HEK293 (cell line): ENCODE measurements around the gene CFAP73.

Experiments
- CTCF ChIA-PET: fragments of 350-600 bp; formaldehyde crosslinking; extraction: SDS; loops from one replicate; lab custom pipeline; 2021; ENCODE audit warnings: antibody characterized with exemption; lab: Yijun Ruan, JAX
- POLR2A ChIA-PET: fragments of 300-600 bp; formaldehyde crosslinking; extraction: SDS; loops from one replicate; lab custom pipeline; 2020; ENCODE audit warnings: antibody characterized with exemption, inconsistent platforms; lab: Yijun Ruan, JAX
- H3K27ac ChIP-seq: fragments of 200-500 bp; sonication (Bioruptor generic); 2 replicates; pipeline ENCODE4 v1.5.1; 2014; ENCODE audit warnings: low read depth, low read length, control low read depth, inconsistent platforms; ENCODE audit errors: extremely low read depth
- H3K36me3 ChIP-seq, 2 experiments: fragments of 200-500 bp in 1 of 2; sonication (Bioruptor generic) in 1 of 2; 1 replicate in 1 of 2; 2 replicates in 1 of 2; pipeline ENCODE4 v1.5.1; 2014 to 2017; ENCODE audit warnings: inconsistent platforms in 2 of 2, low read length in 2 of 2; ENCODE audit not compliant: control insufficient read depth in 2 of 2, insufficient read depth in 1 of 2
- H3K4me1 ChIP-seq: fragments of 200-500 bp; sonication (Bioruptor generic); 2 replicates; pipeline ENCODE4 v1.5.1; 2014; ENCODE audit warnings: mild to moderate bottlenecking, low read length, inconsistent platforms; ENCODE audit not compliant: control insufficient read depth, insufficient read depth
- H3K4me3 ChIP-seq: 2 replicates; pipeline ENCODE4 v1.5.1; 2011; ENCODE audit warnings: low read depth, mild to moderate bottlenecking, control low read depth, low read length, moderate library complexity
- H3K9me3 ChIP-seq: fragments of 200-500 bp; sonication (Bioruptor generic); 2 replicates; pipeline ENCODE4 v1.5.1; 2014; ENCODE audit warnings: low read depth, low read length, inconsistent platforms; ENCODE audit not compliant: control insufficient read depth, insufficient read depth
- BCL11B ChIP-seq: fragments of 450-650 bp; formaldehyde crosslinking; IDR thresholded peaks from 2 replicates; pipeline ENCODE4 v1.5.1; 2016; ENCODE audit warnings: low read depth, missing biosample characterization, missing genetic modification characterization
- EGR2 ChIP-seq: fragments of 450-650 bp; formaldehyde crosslinking; IDR thresholded peaks from 2 replicates; pipeline ENCODE4 v1.5.1; 2016; ENCODE audit warnings: low read depth, missing biosample characterization, missing genetic modification characterization
- ZFHX2 ChIP-seq: fragments of 450-650 bp; formaldehyde crosslinking; conservative IDR thresholded peaks from 2 replicates; pipeline ENCODE4 v1.5.1; 2016; ENCODE audit warnings: missing biosample characterization, missing genetic modification characterization
- ZFP3 ChIP-seq: fragments of 450-650 bp; formaldehyde crosslinking; IDR thresholded peaks from 2 replicates; pipeline ENCODE4 v1.5.1; 2016; ENCODE audit warnings: low read depth, missing biosample characterization, missing genetic modification characterization
- ZNF211 ChIP-seq: fragments of 450-650 bp; formaldehyde crosslinking; IDR thresholded peaks from 2 replicates; pipeline ENCODE4 v1.5.1; 2016; ENCODE audit warnings: low read depth, missing biosample characterization, missing genetic modification characterization
- ZNF473 ChIP-seq: fragments of 450-650 bp; formaldehyde crosslinking; IDR thresholded peaks from 2 replicates; pipeline ENCODE4 v1.5.1; 2017; ENCODE audit warnings: missing biosample characterization, missing genetic modification characterization
- ZNF571 ChIP-seq: fragments of 450-650 bp; formaldehyde crosslinking; IDR thresholded peaks from 2 replicates; pipeline ENCODE4 v1.5.0; 2017; ENCODE audit warnings: missing biosample characterization, missing genetic modification characterization
- ZNF776 ChIP-seq: fragments of 450-650 bp; formaldehyde crosslinking; IDR thresholded peaks from 2 replicates; pipeline ENCODE4 v1.5.0; 2017; ENCODE audit warnings: missing biosample characterization, missing genetic modification characterization, borderline replicate concordance
- ZNF830 ChIP-seq: fragments of 450-650 bp; IDR thresholded peaks from 2 replicates; pipeline ENCODE4 v1.5.0; 2018; ENCODE audit warnings: missing biosample characterization, missing genetic modification characterization, low read depth, mild to moderate bottlenecking, moderate library complexity
- TF ChIP-seq, protein P1 (sequence below): fragments of 450-650 bp; formaldehyde crosslinking; IDR thresholded peaks from 2 replicates; pipeline ENCODE4 v1.5.1; 2016; ENCODE audit warnings: missing biosample characterization, missing genetic modification characterization
- TF ChIP-seq, protein P2 (sequence below): fragments of 450-650 bp; formaldehyde crosslinking; IDR thresholded peaks from 2 replicates; pipeline ENCODE4 v1.5.1; 2017; ENCODE audit warnings: missing biosample characterization, missing genetic modification characterization
- TF ChIP-seq, protein P3 (sequence below): fragments of 450-650 bp; formaldehyde crosslinking; IDR thresholded peaks from 2 replicates; pipeline ENCODE4 v1.5.1; 2016; ENCODE audit warnings: missing biosample characterization, missing genetic modification characterization

The CFAP73 gene

DNA sequence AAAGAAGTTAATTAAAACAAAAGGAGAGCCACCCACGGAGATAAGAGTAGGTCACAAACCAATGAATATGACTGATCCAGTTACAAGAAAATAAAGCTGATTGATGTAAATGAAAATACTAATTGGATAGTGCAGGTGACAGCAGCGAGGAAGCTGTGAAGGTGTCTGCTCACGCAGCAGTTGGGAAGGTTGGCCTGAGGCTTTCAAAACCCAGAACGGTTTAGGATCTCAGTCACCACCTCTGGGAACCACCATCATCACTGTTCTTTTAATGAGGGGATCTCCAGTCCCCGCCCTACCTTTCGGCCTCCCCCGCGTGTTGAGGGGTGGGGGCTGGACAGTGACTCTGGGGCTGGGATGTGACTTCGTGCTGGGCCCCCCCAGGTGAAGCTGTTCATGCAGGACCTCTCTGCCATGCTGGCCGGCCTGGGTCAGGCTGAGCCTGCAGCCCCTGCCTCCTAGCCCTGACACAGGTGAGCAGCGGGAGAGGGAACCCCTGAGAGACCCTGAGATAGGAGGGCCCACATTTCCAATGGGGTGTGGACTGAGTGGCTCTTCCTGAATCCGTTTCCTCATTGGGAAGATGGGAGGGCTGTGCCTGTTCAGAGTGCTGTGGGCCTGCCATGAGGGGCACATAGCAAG, 7.8 kb downstream of the CFAP73 start:
- Histone ChIP-seq H3K9me3 (no peaks in the 10 kb centered on the region), H3K4me1 (no peaks in the 10 kb centered on the region; the same call in 1 of the 2 replicates), H3K27ac (no peak overlapping the region), H3K4me3 (no peak overlapping the region), H3K36me3 (peaks cover 0 to 47% of the 10 kb centered on the region in 2 experiments; a peak in 1 of 3 replicates)
- ChIA-PET CTCF (interaction anchor here (1.2 to 1.5 kb wide), 2 partner anchors 17 to 59 kb away, joined by 3 read pairs; no protein-coding TSS in a partner anchor), POLR2A (no interaction called here)
- TF ChIP-seq, protein P1, sequence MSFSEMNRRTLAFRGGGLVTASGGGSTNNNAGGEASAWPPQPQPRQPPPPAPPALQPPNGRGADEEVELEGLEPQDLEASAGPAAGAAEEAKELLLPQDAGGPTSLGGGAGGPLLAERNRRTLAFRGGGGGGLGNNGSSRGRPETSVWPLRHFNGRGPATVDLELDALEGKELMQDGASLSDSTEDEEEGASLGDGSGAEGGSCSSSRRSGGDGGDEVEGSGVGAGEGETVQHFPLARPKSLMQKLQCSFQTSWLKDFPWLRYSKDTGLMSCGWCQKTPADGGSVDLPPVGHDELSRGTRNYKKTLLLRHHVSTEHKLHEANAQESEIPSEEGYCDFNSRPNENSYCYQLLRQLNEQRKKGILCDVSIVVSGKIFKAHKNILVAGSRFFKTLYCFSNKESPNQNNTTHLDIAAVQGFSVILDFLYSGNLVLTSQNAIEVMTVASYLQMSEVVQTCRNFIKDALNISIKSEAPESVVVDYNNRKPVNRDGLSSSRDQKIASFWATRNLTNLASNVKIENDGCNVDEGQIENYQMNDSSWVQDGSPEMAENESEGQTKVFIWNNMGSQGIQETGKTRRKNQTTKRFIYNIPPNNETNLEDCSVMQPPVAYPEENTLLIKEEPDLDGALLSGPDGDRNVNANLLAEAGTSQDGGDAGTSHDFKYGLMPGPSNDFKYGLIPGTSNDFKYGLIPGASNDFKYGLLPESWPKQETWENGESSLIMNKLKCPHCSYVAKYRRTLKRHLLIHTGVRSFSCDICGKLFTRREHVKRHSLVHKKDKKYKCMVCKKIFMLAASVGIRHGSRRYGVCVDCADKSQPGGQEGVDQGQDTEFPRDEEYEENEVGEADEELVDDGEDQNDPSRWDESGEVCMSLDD (tag by site-specific recombination): no peak
- no peak for TF ChIP-seq ZNF830 (tag by site-specific recombination)
- no peak for TF ChIP-seq ZNF211 (tag by site-specific recombination)
- TF ChIP-seq, protein P2, sequence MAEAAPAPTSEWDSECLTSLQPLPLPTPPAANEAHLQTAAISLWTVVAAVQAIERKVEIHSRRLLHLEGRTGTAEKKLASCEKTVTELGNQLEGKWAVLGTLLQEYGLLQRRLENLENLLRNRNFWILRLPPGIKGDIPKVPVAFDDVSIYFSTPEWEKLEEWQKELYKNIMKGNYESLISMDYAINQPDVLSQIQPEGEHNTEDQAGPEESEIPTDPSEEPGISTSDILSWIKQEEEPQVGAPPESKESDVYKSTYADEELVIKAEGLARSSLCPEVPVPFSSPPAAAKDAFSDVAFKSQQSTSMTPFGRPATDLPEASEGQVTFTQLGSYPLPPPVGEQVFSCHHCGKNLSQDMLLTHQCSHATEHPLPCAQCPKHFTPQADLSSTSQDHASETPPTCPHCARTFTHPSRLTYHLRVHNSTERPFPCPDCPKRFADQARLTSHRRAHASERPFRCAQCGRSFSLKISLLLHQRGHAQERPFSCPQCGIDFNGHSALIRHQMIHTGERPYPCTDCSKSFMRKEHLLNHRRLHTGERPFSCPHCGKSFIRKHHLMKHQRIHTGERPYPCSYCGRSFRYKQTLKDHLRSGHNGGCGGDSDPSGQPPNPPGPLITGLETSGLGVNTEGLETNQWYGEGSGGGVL: no peak
- TF ChIP-seq ZNF473 (tag by site-specific recombination): no peak
- TF ChIP-seq BCL11B (tag by site-specific recombination): no peak

DNA sequence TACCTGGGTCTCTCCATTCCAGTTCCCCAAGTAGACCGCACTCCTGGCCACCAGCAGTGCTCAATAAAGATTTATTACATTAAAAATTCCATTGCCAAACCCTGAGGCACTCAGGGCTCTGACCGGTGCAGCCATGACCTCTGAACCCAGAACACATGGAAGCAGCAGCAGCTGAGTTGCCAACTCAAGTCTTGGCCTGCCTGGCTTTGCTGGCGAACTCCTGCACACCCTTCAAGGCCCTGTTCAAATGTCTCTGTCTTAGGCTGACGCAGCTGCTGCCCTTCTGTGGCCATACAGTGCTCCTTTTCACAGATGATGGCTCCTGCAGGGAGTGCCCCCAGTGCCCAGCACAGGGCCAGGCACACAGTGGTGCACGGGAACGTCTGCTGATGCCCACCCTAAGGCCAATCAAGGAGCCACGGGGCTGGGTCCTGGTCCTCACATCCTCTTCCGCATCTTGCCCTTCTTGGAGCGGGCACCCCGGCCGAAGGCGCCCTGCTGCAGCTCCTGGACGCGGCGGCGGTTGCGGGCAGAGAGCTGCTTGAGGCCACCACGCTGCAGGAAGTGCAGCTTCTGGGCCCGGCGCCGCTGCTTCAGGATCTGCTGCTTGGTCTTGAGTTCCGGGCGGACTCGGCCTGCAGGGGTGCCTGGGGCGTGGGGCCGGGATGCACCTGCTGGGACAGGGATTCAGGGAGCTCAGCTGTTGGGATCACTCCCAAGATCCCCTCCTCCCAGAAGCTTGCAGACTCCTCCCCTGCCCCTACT, 9.1 kb downstream of the CFAP73 start:
- CTCF ChIA-PET: interaction anchor here (1.5 kb wide), 1 partner anchor 16 kb away, joined by 3 read pairs; no protein-coding TSS in a partner anchor
- TF ChIP-seq, protein P3, sequence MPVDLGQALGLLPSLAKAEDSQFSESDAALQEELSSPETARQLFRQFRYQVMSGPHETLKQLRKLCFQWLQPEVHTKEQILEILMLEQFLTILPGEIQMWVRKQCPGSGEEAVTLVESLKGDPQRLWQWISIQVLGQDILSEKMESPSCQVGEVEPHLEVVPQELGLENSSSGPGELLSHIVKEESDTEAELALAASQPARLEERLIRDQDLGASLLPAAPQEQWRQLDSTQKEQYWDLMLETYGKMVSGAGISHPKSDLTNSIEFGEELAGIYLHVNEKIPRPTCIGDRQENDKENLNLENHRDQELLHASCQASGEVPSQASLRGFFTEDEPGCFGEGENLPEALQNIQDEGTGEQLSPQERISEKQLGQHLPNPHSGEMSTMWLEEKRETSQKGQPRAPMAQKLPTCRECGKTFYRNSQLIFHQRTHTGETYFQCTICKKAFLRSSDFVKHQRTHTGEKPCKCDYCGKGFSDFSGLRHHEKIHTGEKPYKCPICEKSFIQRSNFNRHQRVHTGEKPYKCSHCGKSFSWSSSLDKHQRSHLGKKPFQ (tag by site-specific recombination): no peak
- TF ChIP-seq ZNF571 (tag by site-specific recombination) (no peak), ZFP3 (peak; percentile 84)
- H3K27ac ChIP-seq: no peak overlapping the region
- POLR2A ChIA-PET: interaction anchor here (0.5 kb wide), 1 partner anchor 12 kb away, joined by 8 read pairs; no protein-coding TSS in a partner anchor
- no peaks in the 10 kb centered on the region for H3K9me3 ChIP-seq
- H3K36me3 ChIP-seq: peaks cover 0 to 60% of the 10 kb centered on the region in 2 experiments; a peak in 1 of 3 replicates
- H3K4me1 ChIP-seq: no peaks in the 10 kb centered on the region; the same call in 1 of the 2 replicates
- no peak overlapping the region for H3K4me3 ChIP-seq

DNA sequence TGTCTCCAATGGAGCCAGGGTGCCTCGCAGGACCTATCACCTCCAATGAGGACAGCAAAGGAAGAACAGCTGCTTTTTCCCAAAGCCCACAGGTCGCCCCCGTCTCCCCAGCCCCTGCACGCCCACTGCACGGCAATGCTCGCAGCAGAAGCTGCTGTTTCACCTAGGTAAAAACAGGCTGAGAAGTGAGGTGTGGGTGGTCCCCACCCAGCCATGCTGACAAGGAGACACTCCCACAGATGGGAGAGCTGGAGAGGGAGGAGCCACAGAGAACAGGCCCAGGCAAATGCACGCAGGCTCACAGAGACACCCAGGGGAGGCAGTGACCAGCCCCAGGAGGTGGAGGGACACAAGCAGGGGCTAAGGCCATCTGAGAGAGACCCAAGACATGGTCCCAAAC, 10.4 kb downstream of the CFAP73 start:
- Histone ChIP-seq H3K4me1 (no peaks in the 10 kb centered on the region; the same call in 1 of the 2 replicates), H3K36me3 (peaks cover 0 to 70% of the 10 kb centered on the region in 2 experiments; a peak in 2 of 3 replicates), H3K27ac (no peak overlapping the region), H3K4me3 (no peak overlapping the region), H3K9me3 (no peaks in the 10 kb centered on the region)
- POLR2A ChIA-PET: no interaction called here
- no peak for TF ChIP-seq ZNF776
- TF ChIP-seq EGR2 (tag by site-specific recombination): peak; percentile 93
- peak; percentile 95 for TF ChIP-seq ZFHX2 (tag by site-specific recombination)
- TF ChIP-seq, all 188 proteins: peak for 2
- CTCF ChIA-PET: no interaction called here
